ENCODE measurements around the gene UBE2H.

Gene UBE2H

GRCh38 chr7:129832701-129833227 lies 120.0 kb downstream of the UBE2H start:
- no peak for DNase-seq (ENCODE audit: low read depth, low spot score)
- CTCF ChIA-PET, result interaction anchor here (1.6 to 8.4 kb wide), 2 partner anchors 7 to 178 kb away, joined by 5 to 139 read pairs; no protein-coding TSS in a partner anchor
- no peak overlapping the region for H3K4me3 ChIP-seq (ENCODE audit: low read depth, low read length)
- POLR2A ChIA-PET, result no interaction called here
- no peak for TF ChIP-seq CTCF (IDR thresholded peaks at IDR 0.05; ENCODE audit: insufficient read depth, low read length, missing control alignments)

- no peak for DNase-seq (ENCODE audit: low read depth, low spot score)
- no peak overlapping the region for H3K4me3 ChIP-seq (ENCODE audit: low read depth, low read length)
- no peak for TF ChIP-seq CTCF (IDR thresholded peaks at IDR 0.05; ENCODE audit: insufficient read depth, low read length, missing control alignments)
- ChIA-PET POLR2A (no interaction called here), CTCF (interaction anchor here (1.1 to 11.2 kb wide), 4 partner anchors 7 to 180 kb away, joined by 4 to 202 read pairs (median 97); no protein-coding TSS in a partner anchor)
These were observed 120.5 kb downstream of the UBE2H start for GRCh38 chr7:129832282-129832681.

- no peak overlapping the region for H3K4me3 ChIP-seq (ENCODE audit: low read depth, low read length)
- TF ChIP-seq CTCF (IDR thresholded peaks at IDR 0.05; ENCODE audit: insufficient read depth, low read length, missing control alignments), result no peak
- ChIA-PET CTCF (interaction anchor here (0.6 to 11.2 kb wide), 9 partner anchors 8 to 219 kb away, joined by 3 to 202 read pairs (median 4); partner anchors contain the start of gene UBE2H), POLR2A (interaction anchor here (0.9 kb wide), 1 partner anchor 14 kb away, joined by 4 read pairs; no protein-coding TSS in a partner anchor)
- DNase-seq (ENCODE audit: low read depth, low spot score), result peak; percentile 87
These were observed 121.2 kb downstream of the UBE2H start for GRCh38 chr7:129831424-129832058.

GRCh38 chr7:129830949-129831348 lies 121.8 kb downstream of the UBE2H start:
- ChIA-PET POLR2A (interaction anchor here (0.9 kb wide), 1 partner anchor 15 kb away, joined by 4 read pairs; no protein-coding TSS in a partner anchor), CTCF (interaction anchor here (0.7 to 11.2 kb wide), 31 partner anchors 9 to 218 kb away, joined by 3 to 202 read pairs (median 5); partner anchors contain the start of gene UBE2H)
- no peak overlapping the region for H3K4me3 ChIP-seq (ENCODE audit: low read depth, low read length)
- TF ChIP-seq CTCF (IDR thresholded peaks at IDR 0.05; ENCODE audit: insufficient read depth, low read length, missing control alignments), result no peak
- DNase-seq (ENCODE audit: low read depth, low spot score), result no peak

- no peak overlapping the region; the same call in 1 of the 2 replicates for H3K4me3 ChIP-seq (ENCODE audit: low read depth, low read length)
- CTCF ChIA-PET, result interaction anchor here (0.7 to 11.2 kb wide), 58 partner anchors 10 to 487 kb away, joined by 3 to 202 read pairs (median 4); partner anchors contain the start of gene UBE2H
- POLR2A ChIA-PET, result no interaction called here
- DNase-seq (ENCODE audit: low read depth, low spot score), result no peak
- TF ChIP-seq CTCF (IDR thresholded peaks at IDR 0.05; ENCODE audit: insufficient read depth, low read length, missing control alignments), result peak; percentile 67
These were observed 122.8 kb downstream of the UBE2H start for GRCh38 chr7:129829737-129830631.
